Adrenal gland (tissue), 5 donors: Measurements from ENCODE around the gene RDH16.
"Not testable (repeated sequence)": the region's sequence is repeated elsewhere in the genome, so short reads cannot be mapped to it uniquely, and the experiment has no call there.

Experiments
- POLR2A ChIP-seq, 2 donors: fragments of 450-650 bp; IDR thresholded peaks; one replicate each; pipeline ENCODE4 v1.6.1; 2017; ENCODE audit warnings: antibody characterized with exemption in 2 of 2, mild to moderate bottlenecking in 2 of 2, moderate library complexity in 1 of 2
- TF ChIP-seq, protein P1 (sequence below), 6 experiments: fragments of 450-650 bp in 4 of 6; fragments of 200-600 bp in 2 of 6; sonication (generic) in 1 of 6; IDR thresholded peaks; 1 replicate in 5 of 6; 2 replicates in 1 of 6; pipeline versions ENCODE4 v1.5.1 to v1.8.0; 2016 to 2021; ENCODE audit warnings: antibody characterized with exemption in 6 of 6, mild to moderate bottlenecking in 2 of 6, moderate library complexity in 1 of 6
- donor health status: DM: no; HTN: no; CAD: no.

DNA sequence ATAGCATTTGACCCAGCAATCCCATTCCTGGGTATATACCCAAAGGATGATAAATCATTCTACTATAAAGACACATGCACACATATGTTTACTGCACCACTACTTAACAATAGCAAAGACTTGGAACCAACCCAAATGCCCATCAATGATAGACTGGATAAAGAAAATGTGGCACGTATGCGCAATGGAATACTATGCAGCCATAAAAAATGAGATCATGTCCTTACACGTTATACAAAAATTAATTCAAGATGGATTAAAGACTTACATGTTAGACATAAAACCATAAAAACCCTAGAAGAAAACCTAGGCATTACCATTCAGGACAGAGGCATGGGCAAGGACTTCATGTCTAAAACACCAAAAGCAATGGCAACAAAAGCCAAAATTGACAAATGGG lies 39.3 kb downstream of the RDH16 start:
- TF ChIP-seq, protein P1, sequence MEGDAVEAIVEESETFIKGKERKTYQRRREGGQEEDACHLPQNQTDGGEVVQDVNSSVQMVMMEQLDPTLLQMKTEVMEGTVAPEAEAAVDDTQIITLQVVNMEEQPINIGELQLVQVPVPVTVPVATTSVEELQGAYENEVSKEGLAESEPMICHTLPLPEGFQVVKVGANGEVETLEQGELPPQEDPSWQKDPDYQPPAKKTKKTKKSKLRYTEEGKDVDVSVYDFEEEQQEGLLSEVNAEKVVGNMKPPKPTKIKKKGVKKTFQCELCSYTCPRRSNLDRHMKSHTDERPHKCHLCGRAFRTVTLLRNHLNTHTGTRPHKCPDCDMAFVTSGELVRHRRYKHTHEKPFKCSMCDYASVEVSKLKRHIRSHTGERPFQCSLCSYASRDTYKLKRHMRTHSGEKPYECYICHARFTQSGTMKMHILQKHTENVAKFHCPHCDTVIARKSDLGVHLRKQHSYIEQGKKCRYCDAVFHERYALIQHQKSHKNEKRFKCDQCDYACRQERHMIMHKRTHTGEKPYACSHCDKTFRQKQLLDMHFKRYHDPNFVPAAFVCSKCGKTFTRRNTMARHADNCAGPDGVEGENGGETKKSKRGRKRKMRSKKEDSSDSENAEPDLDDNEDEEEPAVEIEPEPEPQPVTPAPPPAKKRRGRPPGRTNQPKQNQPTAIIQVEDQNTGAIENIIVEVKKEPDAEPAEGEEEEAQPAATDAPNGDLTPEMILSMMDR (IDR thresholded peaks at IDR 0.05), result not testable (repeated sequence)
- TF ChIP-seq POLR2A (IDR thresholded peaks at IDR 0.05), result not testable (repeated sequence)
